ENCODE data around the gene NF1.
"Not testable (repeated sequence)": the region's sequence is repeated elsewhere in the genome, so short reads cannot be mapped to it uniquely, and the experiment has no call there.

NF1 gene

GRCh38 chr17:31320791-31321190 is 226.0 kb downstream of the NF1 start:
- DNase-seq (ENCODE audit: low read depth in 2 of 3, low spot score in 2 of 3): no peak

- DNase-seq (ENCODE audit: low read depth in 2 of 3, low spot score in 2 of 3): peak in 2 of 3 experiments; percentile 41 to 51
These were observed 226.7 kb downstream of the NF1 start, which contains the start of gene EVI2A for GRCh38 chr17:31321481-31321880. Gene EVI2A, minus strand, starts transcription at chr17:31321622. Its CDS starts 2,609 bp downstream, at chr17:31319013.

- no peak for DNase-seq (ENCODE audit: low read depth in 2 of 3, low spot score in 2 of 3)
These were observed 227.2 kb downstream of the NF1 start for GRCh38 chr17:31321966-31322365.

GRCh38 chr17:31323551-31323950 is 228.8 kb downstream of the NF1 start:
- DNase-seq (ENCODE audit: low read depth in 2 of 3, low spot score in 2 of 3): no peak

GRCh38 chr17:31327534-31328159 is 232.9 kb downstream of the NF1 start:
- no peak for DNase-seq (ENCODE audit: low read depth in 2 of 3, low spot score in 2 of 3)

GRCh38 chr17:31328160-31328535 is 233.4 kb downstream of the NF1 start:
- no peak for DNase-seq (ENCODE audit: low read depth in 2 of 3, low spot score in 2 of 3)

GRCh38 chr17:31329221-31329620 is 234.4 kb downstream of the NF1 start:
- DNase-seq (ENCODE audit: low read depth in 2 of 3, low spot score in 2 of 3): no peak

GRCh38 chr17:31339906-31340661 is 245.3 kb downstream of the NF1 start:
- DNase-seq (ENCODE audit: low read depth in 2 of 3, low spot score in 2 of 3): no peak

- DNase-seq (ENCODE audit: low read depth in 2 of 3, low spot score in 2 of 3): not testable (repeated sequence)
These were observed 250.5 kb downstream of the NF1 start for GRCh38 chr17:31345191-31345747.

GRCh38 chr17:31349454-31349853 is 254.7 kb downstream of the NF1 start:
- DNase-seq (ENCODE audit: low read depth in 2 of 3, low spot score in 2 of 3): no peak

- DNase-seq (ENCODE audit: low read depth in 2 of 3, low spot score in 2 of 3): no peak
These were observed 261.2 kb downstream of the NF1 start for GRCh38 chr17:31355935-31356334.

GRCh38 chr17:31357091-31357490 is 262.3 kb downstream of the NF1 start:
- DNase-seq (ENCODE audit: low read depth in 2 of 3, low spot score in 2 of 3): no peak

GRCh38 chr17:31357839-31358394 is 263.1 kb downstream of the NF1 start:
- DNase-seq (ENCODE audit: low read depth in 2 of 3, low spot score in 2 of 3): no peak

- DNase-seq (ENCODE audit: low read depth in 2 of 3, low spot score in 2 of 3): no peak
These were observed 269.2 kb downstream of the NF1 start for GRCh38 chr17:31364012-31364411.

GRCh38 chr17:31366088-31366487 is 271.3 kb downstream of the NF1 start:
- DNase-seq (ENCODE audit: low read depth in 2 of 3, low spot score in 2 of 3): no peak

- DNase-seq (ENCODE audit: low read depth in 2 of 3, low spot score in 2 of 3): no peak
These were observed 274.5 kb downstream of the NF1 start for GRCh38 chr17:31369266-31369665.

- DNase-seq (ENCODE audit: low read depth in 2 of 3, low spot score in 2 of 3): no peak
These were observed 276.8 kb downstream of the NF1 start for GRCh38 chr17:31371511-31372097.

GRCh38 chr17:31373150-31374093 is 278.6 kb downstream of the NF1 start:
- DNase-seq (ENCODE audit: low read depth in 2 of 3, low spot score in 2 of 3): no peak

- no peak for DNase-seq (ENCODE audit: low read depth in 2 of 3, low spot score in 2 of 3)
These were observed 279.3 kb downstream of the NF1 start for GRCh38 chr17:31374094-31374447.

GRCh38 chr17:31374503-31374902 is 279.7 kb downstream of the NF1 start:
- DNase-seq (ENCODE audit: low read depth in 2 of 3, low spot score in 2 of 3): no peak

GRCh38 chr17:31378638-31379037 is 283.9 kb downstream of the NF1 start:
- DNase-seq (ENCODE audit: low read depth in 2 of 3, low spot score in 2 of 3): no peak

Data from activated CD8-positive, alpha-beta memory T cell treated with anti-CD3 and anti-CD28 coated beads for 48 hours (primary cell).